ENCODE data around the gene RNF41.

The RNF41 gene

DNA sequence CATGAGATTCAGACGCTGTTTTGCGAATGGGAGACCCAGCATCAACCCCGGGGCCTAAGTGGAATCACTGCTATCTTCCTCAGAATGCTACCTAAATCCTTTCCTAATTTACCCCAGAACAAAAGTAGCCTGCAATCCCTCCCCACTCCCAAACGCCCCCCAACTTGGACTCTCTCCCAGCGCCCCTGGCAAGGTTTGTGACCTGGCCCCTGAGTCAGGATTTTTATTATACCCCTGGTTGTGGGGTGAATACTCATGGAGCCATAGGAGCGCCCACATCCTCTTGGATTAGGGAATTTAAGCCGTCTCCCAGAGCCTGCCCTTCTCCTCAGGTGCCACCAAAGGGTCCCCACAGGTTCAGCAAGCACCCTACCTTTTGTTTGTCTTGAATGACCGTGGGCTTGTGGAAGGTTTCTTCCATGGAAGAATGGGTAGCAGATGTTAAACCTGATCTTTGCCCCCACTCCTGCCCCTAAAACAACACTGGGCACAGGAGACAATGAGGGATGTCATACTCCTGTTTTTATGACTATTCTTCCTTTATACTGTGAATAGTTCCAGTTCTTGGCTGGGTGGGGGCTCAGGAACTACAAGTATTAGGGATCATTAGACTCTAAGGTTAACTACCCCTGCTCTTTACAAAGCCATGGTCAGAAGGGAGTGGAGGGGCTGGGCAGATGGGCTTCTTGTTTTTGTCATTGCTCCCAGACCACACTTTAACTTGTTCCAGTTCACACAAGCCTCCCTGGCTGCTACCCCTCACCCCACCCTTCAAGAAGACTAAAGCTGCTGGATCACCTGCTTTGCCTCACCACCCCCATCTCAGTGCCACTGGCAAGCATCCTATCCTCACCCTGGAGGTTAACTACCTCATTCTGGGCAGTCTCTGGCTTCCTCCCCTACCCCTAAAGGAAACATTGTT lies 68.7 kb downstream of the RNF41 start:
- no peak for DNase-seq (ENCODE audit: low read depth)

Measured in stimulated activated CD8-positive, alpha-beta memory T cell treated with anti-CD3 and anti-CD28 coated beads, Interleukin-15, amount 100 ng/mL, for 1 hour (primary cell).